GM18517 (cell line): Measurements from ENCODE around the gene WWOX.

ENCODE experiments used
- ATAC-seq: cut with Tn5 transposase; IDR thresholded peaks from one replicate; pipeline ENCODE4 v1.9.1; 2021; ENCODE audit warnings: mild to moderate bottlenecking, moderate library complexity; ENCODE audit not compliant: unreplicated experiment

Gene WWOX

DNA sequence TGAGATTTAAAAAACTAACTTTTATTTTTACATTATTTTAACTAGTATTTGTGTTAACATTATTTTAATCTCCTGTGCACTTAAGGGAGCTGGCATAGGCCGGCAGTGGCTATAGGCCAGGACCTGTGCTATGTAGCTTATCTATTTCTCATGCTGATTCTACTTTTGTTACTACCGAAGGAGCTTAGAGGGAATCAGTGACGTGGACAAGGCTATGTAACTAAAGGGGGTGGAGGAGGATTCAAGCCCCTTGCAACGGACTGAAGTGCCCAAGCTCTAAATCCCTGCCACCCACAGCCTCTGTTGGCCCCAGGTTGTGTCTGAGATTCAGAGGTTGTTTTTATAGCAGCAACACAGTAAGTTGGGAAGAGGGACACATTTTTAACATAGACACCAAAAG is 356.4 kb downstream of the WWOX start:
- no peak for ATAC-seq

DNA sequence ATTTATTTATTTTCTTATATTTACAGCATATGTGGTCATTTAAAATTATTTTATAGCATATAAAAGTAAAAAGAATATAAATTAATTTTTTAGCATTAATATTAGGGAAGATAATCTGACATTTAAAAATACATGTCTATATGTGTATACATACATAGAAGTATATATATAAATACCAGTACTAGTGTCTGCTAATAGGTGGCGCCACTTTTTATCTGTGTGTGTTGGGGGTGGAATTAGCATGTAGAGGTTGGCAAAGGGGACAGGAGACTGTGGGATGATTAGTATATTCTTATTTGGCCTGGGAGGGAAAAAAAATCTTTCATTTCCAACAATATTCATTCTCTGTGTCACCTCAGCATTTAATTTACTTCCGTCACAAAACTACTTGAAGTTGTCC is 359.1 kb downstream of the WWOX start:
- no peak for ATAC-seq

DNA sequence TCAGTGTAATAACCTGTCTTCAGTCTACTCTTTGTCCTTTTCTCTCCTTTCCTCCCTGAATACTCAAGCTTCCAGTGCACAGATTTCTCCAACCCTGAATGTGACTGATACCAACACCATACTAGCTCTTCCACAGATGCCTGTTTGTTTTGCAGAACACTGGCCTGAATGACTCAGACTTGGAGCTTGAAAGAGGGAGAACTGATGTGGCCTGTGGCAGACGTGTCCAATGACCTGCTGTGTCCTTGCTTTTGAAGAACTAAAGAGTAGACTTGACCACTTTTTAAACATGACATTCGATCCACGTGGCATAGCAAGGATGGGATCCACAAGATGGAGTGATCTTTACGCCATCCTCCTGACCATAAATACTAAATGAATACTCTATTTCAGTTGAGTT is 361.0 kb downstream of the WWOX start:
- no peak for ATAC-seq

DNA sequence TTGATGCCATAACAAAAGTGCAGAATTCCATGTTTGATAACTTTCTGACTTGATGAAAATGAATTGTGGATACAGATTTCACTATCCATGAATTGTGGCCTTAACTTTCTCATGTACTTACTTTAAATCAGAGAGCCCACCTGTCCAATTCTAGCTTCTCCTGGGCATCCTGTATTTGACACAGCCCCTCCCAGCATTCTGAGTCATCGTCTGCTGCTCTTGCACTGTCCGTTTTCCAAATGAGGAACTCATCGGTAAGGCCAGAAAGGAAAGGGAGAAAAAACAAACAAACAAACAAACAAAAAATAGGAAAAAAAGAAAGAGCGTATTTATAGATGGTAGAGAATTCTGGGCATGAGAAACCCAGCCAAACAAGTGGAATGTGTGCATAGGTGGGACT is 361.6 kb downstream of the WWOX start:
- ATAC-seq: no peak

GRCh38 chr16:78461496-78462287 is 362.2 kb downstream of the WWOX start:
- no peak for ATAC-seq

DNA sequence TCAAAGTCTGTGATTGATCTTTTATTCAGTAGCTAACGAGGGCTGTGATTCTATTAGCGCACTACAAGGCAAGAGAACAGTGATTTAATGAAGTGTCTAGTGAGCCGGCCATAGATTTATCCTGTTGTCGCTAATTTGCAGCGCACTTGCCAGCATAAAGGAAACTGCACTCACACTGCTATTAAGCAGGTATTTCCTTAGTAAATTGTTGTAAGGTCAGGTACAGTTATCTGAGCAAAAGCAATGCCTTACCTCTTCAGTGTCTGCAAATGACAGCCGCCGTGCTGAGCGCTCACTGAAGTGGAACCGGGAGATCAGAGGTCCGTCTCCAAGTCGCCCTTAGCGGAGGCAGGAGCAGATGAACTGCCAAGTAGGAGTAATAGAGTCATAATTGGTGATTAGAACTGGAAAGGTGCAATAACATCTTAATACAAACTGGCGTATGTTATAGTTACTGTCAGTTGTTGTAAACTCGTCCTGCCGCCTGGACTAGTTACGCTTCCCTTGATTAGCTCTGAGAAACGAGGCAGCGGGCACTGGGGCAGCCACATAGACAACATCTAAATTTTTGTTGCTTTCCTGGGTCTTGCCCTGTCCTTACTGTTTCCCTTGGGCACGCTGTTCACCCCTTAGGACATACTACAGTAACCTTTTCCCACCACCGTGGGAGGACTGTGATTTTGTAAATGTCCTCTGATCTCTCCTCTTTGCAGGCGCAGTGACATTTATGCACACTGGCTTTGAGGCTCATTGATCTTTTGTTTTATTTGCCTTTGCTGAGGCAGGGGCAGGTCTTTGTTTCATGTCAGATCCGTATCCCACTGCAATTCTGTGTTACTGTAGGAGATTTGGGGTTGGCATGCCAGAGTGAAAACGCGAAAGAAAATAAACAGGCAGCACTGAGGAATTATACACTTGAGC is 363.1 kb downstream of the WWOX start:
- no peak for ATAC-seq

- no peak for ATAC-seq
Observed at GRCh38 chr16:78463591-78463990, 364.1 kb downstream of the WWOX start.

GRCh38 chr16:78464833-78465232 is 365.4 kb downstream of the WWOX start:
- no peak for ATAC-seq

DNA sequence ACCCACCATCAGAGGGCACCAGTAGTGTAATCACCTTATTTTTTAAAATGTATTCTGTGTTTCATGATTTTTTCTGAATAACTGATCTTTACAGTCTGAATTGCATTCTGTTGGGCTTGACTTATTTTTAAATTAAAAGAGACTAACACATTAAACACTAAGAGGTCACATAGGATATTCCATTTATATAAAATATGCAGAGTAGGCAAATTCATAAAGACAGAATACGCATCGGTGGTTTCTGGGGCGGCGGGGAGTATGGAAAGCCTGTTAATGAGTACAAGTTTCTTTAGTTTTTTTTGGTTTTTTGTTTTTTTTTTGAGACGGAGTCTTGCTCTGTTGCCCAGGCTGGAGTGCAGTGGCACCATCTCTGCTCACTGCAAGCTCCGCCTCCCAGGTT is 366.3 kb downstream of the WWOX start:
- no peak for ATAC-seq

DNA sequence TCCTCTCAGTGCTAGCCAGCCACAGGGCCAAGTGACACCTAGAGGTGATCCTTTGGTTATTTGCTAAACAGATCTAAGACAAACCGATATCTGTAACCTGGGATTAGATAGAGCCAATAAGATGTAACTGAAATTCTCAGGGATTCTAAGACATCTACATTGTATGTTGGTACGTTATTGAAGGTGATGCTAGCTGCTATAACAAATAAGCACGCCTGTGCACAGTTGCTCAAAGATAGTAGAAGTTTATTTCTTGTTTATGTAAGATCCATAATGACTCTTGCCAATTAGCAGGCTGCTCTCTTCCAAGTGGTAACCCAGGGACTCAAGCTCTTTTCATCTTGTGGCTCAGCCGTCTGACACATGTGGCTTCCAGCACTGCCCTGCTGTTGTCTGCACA is 370.3 kb downstream of the WWOX start:
- ATAC-seq: no peak

GRCh38 chr16:78473031-78473699 is 373.7 kb downstream of the WWOX start:
- no peak for ATAC-seq

DNA sequence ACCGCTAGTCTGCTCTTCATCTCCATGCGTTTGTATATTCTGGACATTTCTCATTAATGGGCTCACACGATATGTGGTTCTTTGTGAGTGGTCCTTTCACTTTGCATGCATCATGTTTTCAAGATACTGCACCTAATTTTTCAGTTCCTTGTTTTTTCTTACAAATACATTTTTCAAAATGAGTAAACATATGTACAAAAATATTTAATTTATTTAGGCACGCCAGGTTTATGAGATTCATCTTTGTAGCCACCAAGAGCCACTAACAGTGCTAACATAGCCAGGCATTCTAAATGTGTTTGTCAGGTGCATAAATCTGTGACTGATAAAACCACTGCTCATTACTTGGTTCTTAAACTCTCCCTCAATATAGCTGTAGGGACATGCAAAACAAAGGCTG is 375.3 kb downstream of the WWOX start:
- peak; percentile 71 for ATAC-seq

GRCh38 chr16:78476615-78477014 is 377.2 kb downstream of the WWOX start:
- no peak for ATAC-seq

DNA sequence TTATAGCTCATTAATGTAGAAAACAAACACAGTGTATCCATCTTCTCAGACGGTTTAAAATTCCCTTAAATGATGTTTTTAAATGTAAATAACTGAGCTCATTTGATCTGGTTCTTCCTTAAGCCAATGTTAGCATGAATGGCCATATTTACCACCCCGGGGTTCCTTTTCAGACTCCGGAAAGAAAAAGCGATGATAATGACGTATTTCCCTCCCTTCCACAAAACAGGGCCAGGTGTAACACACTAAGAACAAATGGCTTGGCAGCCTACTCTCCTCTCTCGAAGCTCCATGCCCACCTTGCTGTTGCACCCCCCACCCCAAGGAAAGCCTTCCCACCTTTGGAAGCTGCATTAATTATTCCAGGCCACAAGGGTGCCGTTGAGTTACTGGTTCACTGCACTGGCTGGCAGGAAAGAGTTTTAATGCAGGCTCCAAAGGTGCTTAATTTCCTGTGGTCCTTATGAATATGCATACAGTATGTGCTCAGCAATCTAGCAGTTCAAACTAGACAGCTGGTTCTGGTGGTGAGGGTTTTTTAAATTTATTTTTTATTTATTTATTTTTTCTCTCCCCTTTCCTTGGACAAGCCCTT is 378.9 kb downstream of the WWOX start:
- no peak for ATAC-seq

- ATAC-seq: no peak
Observed at GRCh38 chr16:78479723-78480122, 380.3 kb downstream of the WWOX start.

GRCh38 chr16:78480588-78480987 is 381.1 kb downstream of the WWOX start:
- ATAC-seq: no peak

DNA sequence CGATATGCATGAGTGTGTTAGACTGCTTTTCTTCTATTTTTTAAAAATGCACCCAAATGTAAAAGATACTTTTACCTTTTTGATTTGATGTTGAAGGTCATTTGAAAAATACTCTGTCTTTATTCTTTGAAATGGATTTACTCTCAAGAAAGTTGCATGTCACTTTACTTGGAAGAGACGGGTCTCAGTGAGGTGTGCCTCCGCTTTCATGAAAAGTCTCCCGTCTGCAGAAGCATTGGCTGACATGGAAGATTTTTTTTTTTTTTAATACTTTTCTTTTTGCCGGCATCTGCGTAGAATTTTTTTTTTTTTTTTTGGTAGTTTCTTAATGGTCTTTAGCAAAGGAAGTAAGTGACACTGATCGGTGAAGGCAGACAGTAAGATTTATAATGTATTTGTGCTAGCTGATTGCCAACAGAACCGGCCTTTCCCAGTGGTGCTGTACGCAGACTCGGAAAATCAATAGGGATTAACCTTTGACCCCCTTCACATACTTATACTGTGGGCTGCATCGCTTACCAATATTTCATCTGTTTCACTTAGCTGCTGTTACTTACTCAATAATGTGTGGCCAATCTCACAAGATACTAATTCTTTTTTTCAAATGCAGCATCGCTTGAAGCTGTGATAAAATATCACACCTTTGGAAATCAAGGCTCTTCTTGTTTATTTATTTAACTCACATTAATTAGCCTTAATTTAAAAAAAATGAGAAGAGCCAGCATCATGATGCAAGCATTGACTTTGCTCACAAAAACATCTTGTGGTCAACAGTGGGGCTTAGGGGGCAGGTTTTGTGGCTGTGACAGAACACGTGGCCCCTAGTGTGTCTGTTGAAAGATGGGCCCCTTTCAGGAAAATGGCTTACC is 383.9 kb downstream of the WWOX start:
- ATAC-seq: no peak

DNA sequence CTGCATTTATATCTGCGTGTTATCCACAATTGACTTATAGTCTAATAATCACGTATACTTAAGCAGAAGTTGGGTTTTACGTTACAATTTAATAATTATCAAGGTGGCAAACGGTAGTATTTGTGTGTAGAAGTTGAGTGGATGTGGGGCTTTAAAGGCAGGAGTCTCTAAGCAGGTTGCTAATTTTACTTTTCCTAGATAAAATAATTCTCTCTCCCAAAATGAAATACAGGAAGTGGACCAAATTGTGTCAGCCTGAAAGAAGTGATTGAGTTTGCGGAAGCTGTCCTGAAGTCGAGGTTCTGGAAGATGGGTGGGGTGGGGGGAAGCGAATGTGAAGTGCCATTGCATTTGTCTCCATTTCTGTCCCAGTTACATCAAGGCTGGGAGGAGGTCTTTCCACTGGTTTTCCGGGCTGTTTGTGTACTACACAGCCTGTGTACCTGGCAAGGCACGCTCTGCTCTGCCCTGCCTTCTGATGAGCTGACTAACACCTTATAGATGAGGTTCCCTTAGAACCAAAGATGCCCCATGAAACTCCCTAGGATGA is 385.1 kb downstream of the WWOX start:
- no peak for ATAC-seq

GRCh38 chr16:78485188-78485916 is 385.9 kb downstream of the WWOX start:
- ATAC-seq: no peak
